Mesothelial cell of epicardium (in vitro differentiated cells): ENCODE results near the gene TEP1. TPM values are rescaled to one million over a fixed set of nuclear protein-coding genes. Genes with fewer than 3 reads are reported as not detected.

Experiments used
- DNase-seq, 2 experiments: peaks; one replicate each; pipeline ENCODE4 v3.0.0; 2021; ENCODE audit warnings: low spot score in 2 of 2; ENCODE audit not compliant: unreplicated experiment in 2 of 2
- H3K27ac Mint-ChIP-seq: 2 replicates; pipeline ENCODE4 v1.8.0; 2021; ENCODE audit warnings: mixed read lengths
- H3K27me3 Mint-ChIP-seq: 2 replicates; pipeline ENCODE4 v1.8.0; 2021; ENCODE audit warnings: low read depth, mixed read lengths
- H3K36me3 Mint-ChIP-seq: 2 replicates; pipeline ENCODE4 v1.8.0; 2021; ENCODE audit warnings: mixed read lengths
- H3K4me1 Mint-ChIP-seq: 2 replicates; pipeline ENCODE4 v1.8.0; 2021; ENCODE audit warnings: mixed read lengths
- H3K4me3 Mint-ChIP-seq: 2 replicates; pipeline ENCODE4 v1.8.0; 2021; ENCODE audit warnings: mild to moderate bottlenecking, moderate library complexity, mixed read lengths
- H3K9me3 Mint-ChIP-seq: 2 replicates; pipeline ENCODE4 v1.8.0; 2021; ENCODE audit warnings: mixed read lengths
- CTCF ChIP-seq: fragments of 200-600 bp; sonication (generic); IDR thresholded peaks from one replicate; pipeline ENCODE4 v1.5.0; 2021; ENCODE audit warnings: antibody characterized with exemption; ENCODE audit not compliant: unreplicated experiment
- total RNA-seq: library from RNA; stranded (reverse); gene quantifications from 3 replicates; pipeline ENCODE4 v1.2.1, GENCODE V29; 2021

TEP1 gene
- total RNA-seq, 1 donor from 2014 or later = 18.3 TPM

- Mint-ChIP-seq H3K36me3 (peaks cover 25% of the 10 kb centered on the region), H3K9me3 (no peaks in the 10 kb centered on the region), H3K4me1 (no peaks in the 10 kb centered on the region), H3K27ac (no peak overlapping the region), H3K4me3 (no peak overlapping the region), H3K27me3 (no peaks in the 10 kb centered on the region)
- no peak for TF ChIP-seq CTCF
- no peak for DNase-seq
Measured at GRCh38 chr14:20384321-20384720, 29.0 kb downstream of the TEP1 start.

DNA sequence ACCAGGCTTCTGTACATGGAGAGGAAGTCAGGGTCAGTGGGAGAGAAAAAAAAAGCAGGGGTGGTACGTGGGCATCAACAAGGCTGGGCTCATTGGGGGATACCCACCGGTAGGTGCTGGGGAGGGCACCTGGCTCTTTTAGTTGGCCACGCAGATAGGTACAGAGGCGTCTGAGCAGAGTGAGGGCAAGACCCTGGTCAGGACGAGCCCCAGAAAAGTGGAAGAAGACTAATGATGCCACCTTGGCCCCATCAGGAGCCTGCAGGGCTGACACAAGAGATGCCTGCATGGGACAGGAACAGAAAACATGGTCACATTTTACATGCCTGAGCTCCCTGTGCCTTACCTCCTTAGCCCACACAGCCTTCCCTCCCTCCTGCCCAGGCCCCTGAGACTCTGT is 29.7 kb downstream of the TEP1 start:
- no peaks in the 10 kb centered on the region for H3K4me1 Mint-ChIP-seq
- peaks cover 25% of the 10 kb centered on the region for H3K36me3 Mint-ChIP-seq
- TF ChIP-seq CTCF = no peak
- no peaks in the 10 kb centered on the region for H3K27me3 Mint-ChIP-seq
- no peaks in the 10 kb centered on the region for H3K9me3 Mint-ChIP-seq
- DNase-seq = no peak
- H3K27ac Mint-ChIP-seq = no peak overlapping the region
- no peak overlapping the region for H3K4me3 Mint-ChIP-seq

DNA sequence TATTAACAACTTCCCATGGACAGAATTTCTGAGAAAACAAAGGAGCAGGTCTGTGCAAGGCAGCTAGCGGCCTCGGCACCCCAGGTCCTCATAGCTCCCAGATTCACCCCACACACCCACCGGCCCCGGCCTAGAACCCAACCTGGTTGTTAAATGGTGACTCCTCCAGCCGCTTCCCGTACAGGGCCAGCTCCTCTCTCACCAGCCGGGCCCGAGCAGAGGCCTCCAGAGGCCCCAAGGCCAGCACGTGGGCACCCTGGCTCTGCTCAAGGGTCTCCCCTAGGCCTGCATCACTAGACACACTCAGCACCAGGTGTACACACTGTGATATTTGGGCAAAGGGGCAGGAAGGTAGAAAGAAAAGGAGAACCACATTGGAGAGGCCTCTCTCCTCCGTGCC is 30.3 kb downstream of the TEP1 start:
- no peaks in the 10 kb centered on the region for H3K27me3 Mint-ChIP-seq
- H3K9me3 Mint-ChIP-seq = no peaks in the 10 kb centered on the region
- DNase-seq = no peak
- no peak for TF ChIP-seq CTCF
- no peak overlapping the region for H3K4me3 Mint-ChIP-seq
- peaks cover 22% of the 10 kb centered on the region for H3K36me3 Mint-ChIP-seq
- no peaks in the 10 kb centered on the region for H3K4me1 Mint-ChIP-seq
- H3K27ac Mint-ChIP-seq = no peak overlapping the region

- H3K4me1 Mint-ChIP-seq = no peaks in the 10 kb centered on the region
- DNase-seq = no peak
- no peaks in the 10 kb centered on the region for H3K9me3 Mint-ChIP-seq
- no peak overlapping the region for H3K4me3 Mint-ChIP-seq
- H3K36me3 Mint-ChIP-seq = peaks cover 21% of the 10 kb centered on the region
- no peaks in the 10 kb centered on the region for H3K27me3 Mint-ChIP-seq
- H3K27ac Mint-ChIP-seq = no peak overlapping the region
- TF ChIP-seq CTCF = no peak
Measured at GRCh38 chr14:20382526-20382925, 30.8 kb downstream of the TEP1 start.

- TF ChIP-seq CTCF = no peak
- Mint-ChIP-seq H3K27ac (no peak overlapping the region), H3K4me3 (no peak overlapping the region), H3K9me3 (no peaks in the 10 kb centered on the region), H3K36me3 (peaks cover 24% of the 10 kb centered on the region), H3K4me1 (no peaks in the 10 kb centered on the region), H3K27me3 (no peaks in the 10 kb centered on the region)
- no peak for DNase-seq
Measured at GRCh38 chr14:20381341-20381740, 32.0 kb downstream of the TEP1 start.

GRCh38 chr14:20380681-20381080 is 32.6 kb downstream of the TEP1 start:
- H3K4me3 Mint-ChIP-seq = no peak overlapping the region
- no peak overlapping the region for H3K27ac Mint-ChIP-seq
- peaks cover 24% of the 10 kb centered on the region for H3K36me3 Mint-ChIP-seq
- H3K27me3 Mint-ChIP-seq = no peaks in the 10 kb centered on the region
- no peaks in the 10 kb centered on the region for H3K4me1 Mint-ChIP-seq
- no peak for TF ChIP-seq CTCF
- no peaks in the 10 kb centered on the region for H3K9me3 Mint-ChIP-seq
- no peak for DNase-seq
